DND-41 (cell line): ENCODE measurements around the gene DLGAP5.

Experiments
- EZH2 ChIP-seq: IDR thresholded peaks from 3 replicates; pipeline ENCODE4 v1.6.1; 2012; ENCODE audit warnings: borderline replicate concordance, low read depth, mild to moderate bottlenecking, moderate library complexity, low read length, inconsistent platforms; ENCODE audit not compliant: severe bottlenecking
- TF ChIP-seq, protein P1 (sequence below): IDR thresholded peaks from 2 replicates; pipeline ENCODE4 v1.5.1; 2012; ENCODE audit warnings: borderline replicate concordance, low read length, moderate library complexity, mild to moderate bottlenecking; ENCODE audit not compliant: poor library complexity, severe bottlenecking; ENCODE audit errors: extremely low read depth

DNA sequence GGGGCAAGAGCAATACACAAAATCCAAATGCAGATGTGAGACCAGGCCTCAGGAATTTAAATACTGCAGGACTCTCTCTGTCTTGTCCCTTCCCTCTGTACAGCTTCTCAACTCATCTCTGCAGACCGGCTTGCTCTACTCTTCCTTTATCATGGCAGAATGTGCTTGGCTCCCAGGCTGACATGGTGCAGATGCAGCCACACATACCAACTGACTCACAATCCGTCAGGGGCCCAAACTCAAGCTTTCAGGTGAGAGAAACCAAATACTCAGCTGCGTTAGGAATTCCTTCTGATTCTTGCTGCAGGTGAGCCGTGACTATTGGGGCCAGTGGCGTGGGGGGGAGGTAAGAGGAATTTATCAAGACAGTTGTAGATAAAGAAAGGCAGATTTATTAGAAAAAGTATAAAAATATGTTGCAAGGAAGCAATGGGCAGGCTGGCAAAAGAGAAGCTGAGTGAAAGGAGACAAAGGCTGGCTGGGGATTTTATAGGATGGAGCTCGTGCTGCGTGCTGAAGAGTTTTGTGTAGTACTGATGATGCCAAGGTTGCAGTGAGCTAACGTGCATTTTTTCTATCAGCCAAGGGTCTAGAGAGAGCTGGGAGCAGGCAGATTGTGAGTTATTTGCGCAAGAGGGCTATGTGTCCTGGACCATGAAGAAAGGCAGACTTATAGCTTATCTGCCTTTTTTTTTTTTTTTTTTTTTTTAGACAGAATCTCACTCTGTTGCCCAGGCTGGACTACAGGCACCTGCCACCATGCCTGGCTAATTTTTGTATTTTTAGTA lies 67.3 kb downstream of the DLGAP5 start:
- TF ChIP-seq, protein P1, sequence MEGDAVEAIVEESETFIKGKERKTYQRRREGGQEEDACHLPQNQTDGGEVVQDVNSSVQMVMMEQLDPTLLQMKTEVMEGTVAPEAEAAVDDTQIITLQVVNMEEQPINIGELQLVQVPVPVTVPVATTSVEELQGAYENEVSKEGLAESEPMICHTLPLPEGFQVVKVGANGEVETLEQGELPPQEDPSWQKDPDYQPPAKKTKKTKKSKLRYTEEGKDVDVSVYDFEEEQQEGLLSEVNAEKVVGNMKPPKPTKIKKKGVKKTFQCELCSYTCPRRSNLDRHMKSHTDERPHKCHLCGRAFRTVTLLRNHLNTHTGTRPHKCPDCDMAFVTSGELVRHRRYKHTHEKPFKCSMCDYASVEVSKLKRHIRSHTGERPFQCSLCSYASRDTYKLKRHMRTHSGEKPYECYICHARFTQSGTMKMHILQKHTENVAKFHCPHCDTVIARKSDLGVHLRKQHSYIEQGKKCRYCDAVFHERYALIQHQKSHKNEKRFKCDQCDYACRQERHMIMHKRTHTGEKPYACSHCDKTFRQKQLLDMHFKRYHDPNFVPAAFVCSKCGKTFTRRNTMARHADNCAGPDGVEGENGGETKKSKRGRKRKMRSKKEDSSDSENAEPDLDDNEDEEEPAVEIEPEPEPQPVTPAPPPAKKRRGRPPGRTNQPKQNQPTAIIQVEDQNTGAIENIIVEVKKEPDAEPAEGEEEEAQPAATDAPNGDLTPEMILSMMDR = no peak
- TF ChIP-seq EZH2 = no peak
